ENCODE data around the gene PHF14.

- TF ChIP-seq POLR2AphosphoS5 (IDR thresholded peaks at IDR 0.05), result no peak
- TF ChIP-seq, protein P1, sequence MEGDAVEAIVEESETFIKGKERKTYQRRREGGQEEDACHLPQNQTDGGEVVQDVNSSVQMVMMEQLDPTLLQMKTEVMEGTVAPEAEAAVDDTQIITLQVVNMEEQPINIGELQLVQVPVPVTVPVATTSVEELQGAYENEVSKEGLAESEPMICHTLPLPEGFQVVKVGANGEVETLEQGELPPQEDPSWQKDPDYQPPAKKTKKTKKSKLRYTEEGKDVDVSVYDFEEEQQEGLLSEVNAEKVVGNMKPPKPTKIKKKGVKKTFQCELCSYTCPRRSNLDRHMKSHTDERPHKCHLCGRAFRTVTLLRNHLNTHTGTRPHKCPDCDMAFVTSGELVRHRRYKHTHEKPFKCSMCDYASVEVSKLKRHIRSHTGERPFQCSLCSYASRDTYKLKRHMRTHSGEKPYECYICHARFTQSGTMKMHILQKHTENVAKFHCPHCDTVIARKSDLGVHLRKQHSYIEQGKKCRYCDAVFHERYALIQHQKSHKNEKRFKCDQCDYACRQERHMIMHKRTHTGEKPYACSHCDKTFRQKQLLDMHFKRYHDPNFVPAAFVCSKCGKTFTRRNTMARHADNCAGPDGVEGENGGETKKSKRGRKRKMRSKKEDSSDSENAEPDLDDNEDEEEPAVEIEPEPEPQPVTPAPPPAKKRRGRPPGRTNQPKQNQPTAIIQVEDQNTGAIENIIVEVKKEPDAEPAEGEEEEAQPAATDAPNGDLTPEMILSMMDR (IDR thresholded peaks at IDR 0.05 in 8 of 11, conservative IDR thresholded peaks at IDR 0.05 in 3 of 11), result no peak
These were observed 211.6 kb downstream of the PHF14 start for GRCh38 chr7:11185179-11185815.

All from spleen (tissue), 7 donors.